ENCODE measurements around the gene RNF169. TPM values are rescaled to one million over a fixed set of nuclear protein-coding genes. Genes with fewer than 3 reads are reported as not detected.

The RNF169 gene
- polyA plus RNA-seq, 3 donors from 2014 or later: 0.21 to 2.2 (median 1.6) TPM

GRCh38 chr11:74849525-74850391 is 101.1 kb downstream of the RNF169 start:
- no peak overlapping the region for H3K4me3 Mint-ChIP-seq
- H3K27ac Mint-ChIP-seq: no peak overlapping the region
- H3K27me3 Mint-ChIP-seq (ENCODE audit: low read depth in 3 of 3): peaks cover 0 to 2% (median 0%) of the 10 kb centered on the region in 3 donors
- no peaks in the 10 kb centered on the region for H3K9me3 Mint-ChIP-seq
- peaks cover 13 to 34% (median 30%) of the 10 kb centered on the region in 3 donors for H3K36me3 Mint-ChIP-seq
- no peak for DNase-seq
- peaks cover 33 to 39% of the 10 kb centered on the region in 2 donors for H3K4me1 Mint-ChIP-seq

- DNase-seq: no peak
- peak overlapping the region in 2 of 6 donors; percentile 26 to 31 for H3K27ac Mint-ChIP-seq
- peaks cover 8 to 9% of the 10 kb centered on the region in 2 donors for H3K4me1 Mint-ChIP-seq
- peaks cover 21 to 46% (median 37%) of the 10 kb centered on the region in 3 donors for H3K36me3 Mint-ChIP-seq
- H3K27me3 Mint-ChIP-seq (ENCODE audit: low read depth in 3 of 3): peaks cover 0 to 2% (median 0%) of the 10 kb centered on the region in 3 donors
- H3K9me3 Mint-ChIP-seq: peaks cover 0 to 2% (median 0%) of the 10 kb centered on the region in 6 donors
- H3K4me3 Mint-ChIP-seq: no peak overlapping the region
Measured at GRCh38 chr11:74853223-74853622, 104.6 kb downstream of the RNF169 start.

GRCh38 chr11:74860743-74861142 is 112.1 kb downstream of the RNF169 start:
- Mint-ChIP-seq H3K4me3 (no peak overlapping the region), H3K27me3 (ENCODE audit: low read depth in 3 of 3) (peaks cover 0 to 4% (median 2%) of the 10 kb centered on the region in 3 donors), H3K4me1 (no peaks in the 10 kb centered on the region), H3K36me3 (peaks cover 67 to 88% (median 77%) of the 10 kb centered on the region in 3 donors), H3K27ac (no peak overlapping the region), H3K9me3 (peaks cover 9 to 19% (median 17%) of the 10 kb centered on the region in 6 donors)
- DNase-seq: no peak

DNA sequence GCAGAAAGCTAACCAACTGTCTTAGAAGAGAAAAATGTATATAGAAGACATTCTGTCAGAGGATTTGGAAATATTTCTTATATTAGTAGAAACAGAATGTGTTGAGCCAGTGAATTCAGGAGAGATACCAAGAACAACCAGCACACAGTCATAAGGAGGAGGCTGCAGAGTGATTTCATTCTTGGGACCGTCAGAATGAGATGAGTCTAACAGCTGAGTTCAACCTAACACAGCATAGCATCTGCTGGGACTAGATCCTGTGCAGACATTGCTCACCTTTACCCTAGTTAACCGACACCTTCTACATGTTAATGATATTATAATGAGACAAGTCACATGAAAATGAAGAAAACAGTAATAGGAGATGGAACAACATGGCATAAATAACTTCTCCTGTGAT is 114.8 kb downstream of the RNF169 start:
- H3K27ac Mint-ChIP-seq: peak overlapping the region in 1 of 6 donors; percentile 75
- peaks cover 77 to 93% (median 85%) of the 10 kb centered on the region in 3 donors for H3K36me3 Mint-ChIP-seq
- no peak for DNase-seq
- peaks cover 0 to 6% (median 2%) of the 10 kb centered on the region in 3 donors for H3K27me3 Mint-ChIP-seq (ENCODE audit: low read depth in 3 of 3)
- H3K4me1 Mint-ChIP-seq: no peaks in the 10 kb centered on the region
- H3K4me3 Mint-ChIP-seq: no peak overlapping the region
- peaks cover 32 to 45% (median 40%) of the 10 kb centered on the region in 6 donors for H3K9me3 Mint-ChIP-seq

GRCh38 chr11:74866557-74866956 is 117.9 kb downstream of the RNF169 start:
- Mint-ChIP-seq H3K4me1 (no peaks in the 10 kb centered on the region), H3K27me3 (ENCODE audit: low read depth in 3 of 3) (peaks cover 0 to 6% (median 0%) of the 10 kb centered on the region in 3 donors), H3K36me3 (peaks cover 78 to 93% (median 85%) of the 10 kb centered on the region in 3 donors), H3K9me3 (peaks cover 56 to 72% (median 66%) of the 10 kb centered on the region in 6 donors), H3K27ac (no peak overlapping the region), H3K4me3 (peak overlapping the region in 1 of 5 donors; percentile 46)
- DNase-seq: no peak

GRCh38 chr11:74870485-74870884 is 121.8 kb downstream of the RNF169 start:
- no peaks in the 10 kb centered on the region for H3K4me1 Mint-ChIP-seq
- no peak overlapping the region for H3K4me3 Mint-ChIP-seq
- peaks cover 0 to 3% (median 0%) of the 10 kb centered on the region in 3 donors for H3K27me3 Mint-ChIP-seq (ENCODE audit: low read depth in 3 of 3)
- H3K9me3 Mint-ChIP-seq: peaks cover 53 to 74% (median 65%) of the 10 kb centered on the region in 6 donors
- H3K36me3 Mint-ChIP-seq: peaks cover 77 to 82% (median 82%) of the 10 kb centered on the region in 3 donors
- H3K27ac Mint-ChIP-seq: no peak overlapping the region
- peak; percentile 7 to 19 (median 15) for DNase-seq

DNA sequence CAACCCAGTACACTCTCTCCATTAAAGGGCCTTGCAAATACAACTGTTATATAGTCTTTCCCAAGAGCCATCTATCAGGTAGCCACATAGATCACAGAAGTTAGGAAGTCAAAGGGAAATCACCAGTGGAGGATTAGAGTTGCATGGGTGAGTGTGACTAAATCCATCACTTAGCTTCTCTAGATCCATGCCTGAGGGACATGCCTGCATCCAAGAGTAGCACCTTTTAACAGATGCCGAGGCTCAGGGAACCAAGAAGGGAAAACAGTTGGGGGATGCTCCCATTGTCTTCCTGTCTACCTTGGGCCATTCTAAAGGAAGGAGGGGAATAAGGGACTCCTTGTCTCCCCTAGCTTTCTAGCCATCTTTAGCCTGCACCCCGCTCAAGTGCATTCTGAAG is 122.4 kb downstream of the RNF169 start:
- H3K27ac Mint-ChIP-seq: no peak overlapping the region
- no peaks in the 10 kb centered on the region for H3K4me1 Mint-ChIP-seq
- no peaks in the 10 kb centered on the region for H3K27me3 Mint-ChIP-seq (ENCODE audit: low read depth in 3 of 3)
- DNase-seq: no peak
- no peak overlapping the region for H3K4me3 Mint-ChIP-seq
- peaks cover 79 to 82% (median 81%) of the 10 kb centered on the region in 3 donors for H3K36me3 Mint-ChIP-seq
- peaks cover 48 to 69% (median 60%) of the 10 kb centered on the region in 6 donors for H3K9me3 Mint-ChIP-seq

DNA sequence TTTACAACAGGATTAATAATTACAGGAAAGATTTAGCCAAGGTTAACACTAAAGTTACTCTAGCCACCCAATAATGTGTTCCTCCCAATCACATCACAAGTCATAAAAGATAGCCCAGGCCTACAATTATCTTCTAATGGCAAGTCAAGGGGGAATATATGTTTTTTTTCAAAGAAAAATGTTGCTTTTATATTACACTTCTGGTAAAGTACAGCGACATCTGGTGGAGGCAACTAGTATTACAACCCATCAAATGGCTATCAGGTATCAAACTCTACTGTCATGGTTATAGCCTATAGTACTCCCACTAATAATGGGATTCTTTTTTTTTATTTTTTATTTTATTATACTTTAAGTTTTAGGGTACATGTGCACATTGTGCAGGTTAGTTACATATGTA is 128.5 kb downstream of the RNF169 start:
- Mint-ChIP-seq H3K36me3 (peaks cover 35 to 41% (median 38%) of the 10 kb centered on the region in 3 donors), H3K4me3 (no peak overlapping the region), H3K9me3 (peaks cover 4 to 22% (median 8%) of the 10 kb centered on the region in 6 donors), H3K4me1 (no peaks in the 10 kb centered on the region), H3K27me3 (ENCODE audit: low read depth in 3 of 3) (peaks cover 0 to 2% (median 0%) of the 10 kb centered on the region in 3 donors), H3K27ac (no peak overlapping the region)
- no peak for DNase-seq

Other genes with a start within 250 kb of the RNF169 start
- 10 to 100 TPM; 10.5 to 20.7 (median 12.8) TPM for gene POLD3, start 156.3 kb upstream of the RNF169 start, polyA plus RNA-seq
- gene CHRDL2, start 17.4 kb upstream of the RNF169 start, polyA plus RNA-seq: not detected
- 10 to 100 TPM in 1 of 3 donors, 1 to 10 TPM in 2; 3.4 to 10.6 (median 7.2) TPM for gene XRRA1, start 200.2 kb downstream of the RNF169 start, polyA plus RNA-seq
- 100 to 1,000 TPM; 236 to 327 (median 281) TPM for gene SPCS2, start 200.4 kb downstream of the RNF169 start, polyA plus RNA-seq
- gene NEU3, start 240.1 kb downstream of the RNF169 start, polyA plus RNA-seq: 1 to 10 TPM; 1.5 to 4.6 (median 2.0) TPM

All from immature natural killer cell (primary cell).